Stimulated activated CD4-positive, alpha-beta T cell treated with anti-CD3 and anti-CD28 coated beads, Interleukin-15, amount 100 ng/mL, for 1 hour (primary cell): Measurements from ENCODE around the gene COA8.

Experiments used
- DNase-seq, 2 donors: peaks; one replicate each; pipeline ENCODE4 v3.0.0-alpha.2; 2020; ENCODE audit warnings: low read depth in 1 of 2, low spot score in 1 of 2

COA8 gene

GRCh38 chr14:103535891-103536565 is 26.7 kb upstream of the COA8 start:
- no peak for DNase-seq

- DNase-seq: no peak
Observed at GRCh38 chr14:103536693-103537092, 26.1 kb upstream of the COA8 start.

GRCh38 chr14:103537175-103537990 is 25.4 kb upstream of the COA8 start:
- no peak for DNase-seq

- DNase-seq: no peak
Observed at GRCh38 chr14:103538291-103539055, 24.3 kb upstream of the COA8 start.

GRCh38 chr14:103539056-103539825 is 23.5 kb upstream of the COA8 start:
- no peak for DNase-seq

- DNase-seq: no peak
Observed at GRCh38 chr14:103540821-103541708, 21.7 kb upstream of the COA8 start.

GRCh38 chr14:103541709-103542604 is 20.8 kb upstream of the COA8 start:
- DNase-seq: no peak

GRCh38 chr14:103542605-103543088 is 20.1 kb upstream of the COA8 start:
- no peak for DNase-seq

- DNase-seq: no peak
Observed at GRCh38 chr14:103543140-103543539, 19.6 kb upstream of the COA8 start.

GRCh38 chr14:103543721-103544387 is 18.9 kb upstream of the COA8 start:
- DNase-seq: no peak

GRCh38 chr14:103544388-103545218 is 18.2 kb upstream of the COA8 start:
- DNase-seq: no peak

- DNase-seq: no peak
Observed at GRCh38 chr14:103545219-103545914, 17.4 kb upstream of the COA8 start.

- DNase-seq: no peak
Observed at GRCh38 chr14:103545915-103546651, 16.7 kb upstream of the COA8 start.

- peak; percentile 54 to 69 for DNase-seq
Observed at GRCh38 chr14:103546652-103547454, 15.9 kb upstream of the COA8 start.

GRCh38 chr14:103547455-103547940 is 15.3 kb upstream of the COA8 start:
- no peak for DNase-seq
